NT2/D1 (cell line): ENCODE results near the gene KIF3A.

Experiments
- SUZ12 ChIP-seq: IDR thresholded peaks from 2 replicates; pipeline ENCODE4 v1.6.1; 2011; ENCODE audit not compliant: insufficient read length, insufficient read depth; ENCODE audit errors: extremely low read depth
- YY1 ChIP-seq: IDR thresholded peaks from 2 replicates; pipeline ENCODE4 v1.6.1; 2011; ENCODE audit not compliant: insufficient read length, insufficient read depth
- ZNF274 ChIP-seq: IDR thresholded peaks from 2 replicates; pipeline ENCODE4 v1.6.1; 2011; ENCODE audit warnings: mild to moderate bottlenecking, low read depth, low read length

DNA sequence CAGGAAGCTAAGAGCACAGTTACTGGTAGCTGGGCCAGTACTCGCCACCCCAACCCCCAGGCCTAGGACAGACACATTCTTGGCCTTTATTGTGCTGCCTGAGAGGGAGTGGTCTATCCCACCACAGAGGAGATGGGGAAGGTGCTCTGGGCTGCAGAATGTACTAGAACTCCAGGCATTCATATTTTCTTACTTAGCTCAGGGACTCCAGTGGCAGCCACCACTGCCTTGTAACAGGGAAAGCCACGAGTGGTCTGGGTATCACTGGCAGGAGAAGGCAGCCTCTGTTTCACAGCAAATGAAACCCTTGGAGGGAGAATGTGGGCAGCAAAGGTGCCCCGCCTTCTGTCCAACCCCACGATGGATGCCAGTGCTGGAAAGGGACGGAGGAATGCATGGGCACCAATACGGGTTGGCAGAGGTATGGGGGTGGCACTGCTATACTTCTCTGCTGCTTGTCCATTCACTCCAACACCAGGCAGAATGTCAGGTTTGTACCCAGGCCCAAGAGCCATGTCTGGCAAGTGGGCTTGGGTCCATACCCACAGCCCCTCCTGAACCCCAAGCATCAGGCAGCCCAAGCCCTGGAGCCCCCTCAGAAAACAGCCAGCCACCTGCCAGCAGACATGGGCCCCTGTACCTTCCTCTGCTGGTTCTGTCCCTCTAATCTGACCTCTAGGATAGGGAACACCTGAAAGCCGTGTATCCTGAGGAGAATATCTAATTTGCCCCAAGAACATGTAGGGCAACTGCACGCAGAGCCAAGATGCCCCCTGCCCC, 35.1 kb upstream of the KIF3A start:
- TF ChIP-seq YY1: no peak
- TF ChIP-seq ZNF274: no peak
- no peak for TF ChIP-seq SUZ12
